Fibroblast of gingiva (primary cell): Measurements from ENCODE around the gene AGFG1.

ENCODE experiments used
- DNase-seq: peaks from one replicate; pipeline ENCODE4 v3.0.0-alpha.2; 2011; ENCODE audit warnings: low read depth

The AGFG1 gene, protein sequence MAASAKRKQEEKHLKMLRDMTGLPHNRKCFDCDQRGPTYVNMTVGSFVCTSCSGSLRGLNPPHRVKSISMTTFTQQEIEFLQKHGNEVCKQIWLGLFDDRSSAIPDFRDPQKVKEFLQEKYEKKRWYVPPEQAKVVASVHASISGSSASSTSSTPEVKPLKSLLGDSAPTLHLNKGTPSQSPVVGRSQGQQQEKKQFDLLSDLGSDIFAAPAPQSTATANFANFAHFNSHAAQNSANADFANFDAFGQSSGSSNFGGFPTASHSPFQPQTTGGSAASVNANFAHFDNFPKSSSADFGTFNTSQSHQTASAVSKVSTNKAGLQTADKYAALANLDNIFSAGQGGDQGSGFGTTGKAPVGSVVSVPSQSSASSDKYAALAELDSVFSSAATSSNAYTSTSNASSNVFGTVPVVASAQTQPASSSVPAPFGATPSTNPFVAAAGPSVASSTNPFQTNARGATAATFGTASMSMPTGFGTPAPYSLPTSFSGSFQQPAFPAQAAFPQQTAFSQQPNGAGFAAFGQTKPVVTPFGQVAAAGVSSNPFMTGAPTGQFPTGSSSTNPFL

DNA sequence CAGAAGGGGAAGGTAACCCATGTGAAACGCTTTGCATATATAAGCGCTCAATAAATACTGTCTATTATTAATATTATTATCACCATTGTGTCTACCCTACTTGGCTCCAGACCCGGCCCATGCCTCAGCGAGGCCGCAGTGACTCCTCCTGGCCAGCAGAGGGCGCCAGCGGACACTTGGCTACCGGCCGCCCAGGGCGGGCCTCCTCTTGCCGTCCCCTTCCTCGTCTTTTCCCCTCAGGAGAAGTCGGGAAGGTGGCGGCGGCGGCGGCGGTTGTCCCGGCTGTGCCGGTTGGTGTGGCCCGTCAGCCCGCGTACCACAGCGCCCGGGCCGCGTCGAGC, at the start of gene AGFG1:
TSS of gene AGFG1 (plus strand) at position 233 of the 341 bp plus-strand sequence. CDS start 266 bp downstream, outside the sequence.
- DNase-seq: peak; percentile 70

DNA sequence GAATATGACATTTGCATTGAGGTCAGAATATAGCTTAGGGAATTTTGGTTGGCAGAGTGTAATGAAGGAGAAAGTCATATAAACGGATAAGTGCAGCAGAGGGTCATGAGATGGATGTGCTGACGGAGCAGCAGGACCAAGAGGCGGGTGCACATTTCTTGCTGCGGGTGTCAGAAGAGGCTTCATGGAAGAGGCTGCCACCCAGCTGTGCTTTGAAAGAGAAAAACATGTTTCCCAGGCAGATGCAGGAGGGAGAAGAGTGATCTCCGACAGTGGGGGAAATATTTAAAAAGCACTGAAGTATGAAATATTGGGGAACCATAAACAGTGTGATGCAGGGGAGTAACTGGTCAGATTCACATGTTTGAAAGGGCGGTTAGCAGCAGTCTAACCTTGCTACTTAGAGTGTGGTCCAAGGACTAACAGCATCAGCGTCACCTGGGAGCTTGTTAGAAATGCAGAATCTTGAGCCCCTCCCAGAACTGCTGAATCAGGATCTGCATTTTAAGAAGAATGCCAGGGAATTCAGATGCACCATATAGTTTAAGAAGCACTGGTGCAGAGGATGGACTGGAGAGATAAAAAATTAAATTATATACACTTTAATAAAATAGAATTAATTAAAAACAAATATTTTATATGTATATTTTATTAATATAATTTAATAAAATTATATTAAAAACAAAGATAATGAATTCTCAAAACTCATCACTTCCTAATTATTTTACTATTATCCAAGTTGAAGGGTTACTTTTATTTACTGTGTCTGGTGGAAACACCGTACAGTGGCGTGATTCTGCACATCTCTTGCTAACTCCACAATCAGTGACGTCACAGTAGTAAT, 48.1 kb upstream of the AGFG1 start:
- no peak for DNase-seq

DNA sequence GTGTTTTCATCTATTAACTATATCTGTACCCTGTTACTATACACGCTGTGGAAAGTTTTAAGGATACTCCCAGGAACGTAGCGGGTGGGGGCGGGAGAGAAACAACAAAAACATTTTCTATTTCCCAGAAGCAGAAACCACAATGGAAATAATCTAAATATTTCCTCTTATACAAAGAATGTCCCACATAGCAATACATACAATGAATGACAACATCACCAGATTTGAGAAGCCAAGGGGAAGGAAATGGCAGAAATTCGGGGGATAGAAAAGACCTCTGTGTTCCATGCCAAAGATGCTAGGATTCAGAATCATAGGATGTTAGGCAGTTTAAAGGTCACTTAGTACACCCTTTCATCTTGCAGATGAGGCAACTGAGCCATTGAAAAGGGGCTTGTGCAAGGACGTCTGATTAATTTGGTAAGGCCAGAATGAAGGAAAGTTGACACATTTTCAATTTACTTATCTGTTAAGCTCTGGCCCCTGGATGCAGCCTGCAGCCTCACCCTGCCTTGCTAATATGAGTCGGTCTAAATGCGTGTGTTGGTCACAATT, 43.1 kb upstream of the AGFG1 start:
- no peak for DNase-seq

DNA sequence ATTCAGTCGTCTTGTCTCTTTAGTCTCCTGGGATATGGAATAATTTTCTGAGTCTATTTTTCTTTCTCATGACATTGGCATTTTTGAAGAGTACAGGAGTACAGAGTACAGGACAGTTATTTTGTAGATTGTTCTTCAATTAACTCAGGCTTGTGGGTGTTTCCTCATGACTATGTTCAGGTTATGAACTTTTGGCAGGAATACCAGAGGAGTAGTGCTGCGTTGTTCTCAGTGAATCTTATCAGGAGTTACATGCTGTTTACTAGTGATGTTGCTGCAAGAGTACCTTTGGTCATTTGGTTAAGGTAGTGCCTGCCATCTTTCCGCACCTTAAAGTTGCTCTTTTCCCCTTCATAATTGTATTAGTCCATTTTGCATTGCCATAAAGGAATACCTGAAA, 41.3 kb upstream of the AGFG1 start:
- no peak for DNase-seq

DNA sequence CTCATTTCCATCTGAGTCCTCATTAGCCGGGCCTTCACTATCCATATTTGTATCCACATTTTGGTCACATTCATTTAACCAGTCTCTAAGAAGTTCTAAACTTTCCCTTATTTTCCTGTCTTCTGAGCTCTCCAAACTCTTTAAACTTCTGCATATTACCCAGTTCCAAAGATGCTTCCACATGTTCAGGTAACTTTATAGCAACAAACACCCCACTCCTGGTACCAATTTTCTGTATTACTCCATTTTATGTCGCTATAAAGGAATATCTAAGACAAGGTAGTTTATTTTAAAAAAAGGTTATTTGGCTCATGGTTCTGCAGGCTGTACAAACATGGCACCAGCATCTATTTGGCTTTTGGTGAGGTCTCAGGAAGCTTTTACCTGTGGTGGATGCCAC, 38.8 kb upstream of the AGFG1 start:
- no peak for DNase-seq

DNA sequence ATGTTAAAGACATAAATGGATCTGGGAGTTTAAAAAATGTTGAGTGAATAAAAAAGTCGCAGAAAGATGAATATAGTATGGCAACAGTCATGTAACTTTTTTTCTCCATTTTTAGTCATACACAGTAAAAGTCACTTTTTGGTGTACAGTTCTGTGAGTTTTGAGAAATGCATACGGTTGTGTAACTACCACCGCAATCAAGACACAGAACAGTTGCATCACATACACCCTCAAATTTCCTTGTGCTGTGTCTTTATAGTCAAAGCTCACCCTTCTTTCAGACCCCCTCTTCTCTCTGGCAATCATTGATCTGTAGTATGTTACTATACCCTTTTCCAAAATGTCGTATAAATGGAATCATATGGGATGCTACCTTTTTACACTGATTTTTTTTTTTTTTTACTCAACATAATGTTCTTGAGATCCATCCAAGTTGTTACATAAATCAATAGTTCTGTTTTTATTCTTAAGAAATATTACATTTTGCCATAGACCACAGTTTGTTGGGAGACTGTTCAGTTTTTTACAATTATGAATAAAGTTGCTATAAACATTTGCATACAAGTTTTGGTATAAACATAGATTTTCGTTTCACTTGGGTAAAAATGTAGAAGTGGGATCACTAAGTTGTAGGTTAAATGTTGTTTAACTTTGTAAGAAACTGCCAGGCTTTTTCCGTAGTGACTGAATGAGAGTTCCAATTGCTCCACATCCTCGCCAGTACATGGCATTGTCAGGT, 35.4 kb upstream of the AGFG1 start:
- DNase-seq: peak; percentile 36

DNA sequence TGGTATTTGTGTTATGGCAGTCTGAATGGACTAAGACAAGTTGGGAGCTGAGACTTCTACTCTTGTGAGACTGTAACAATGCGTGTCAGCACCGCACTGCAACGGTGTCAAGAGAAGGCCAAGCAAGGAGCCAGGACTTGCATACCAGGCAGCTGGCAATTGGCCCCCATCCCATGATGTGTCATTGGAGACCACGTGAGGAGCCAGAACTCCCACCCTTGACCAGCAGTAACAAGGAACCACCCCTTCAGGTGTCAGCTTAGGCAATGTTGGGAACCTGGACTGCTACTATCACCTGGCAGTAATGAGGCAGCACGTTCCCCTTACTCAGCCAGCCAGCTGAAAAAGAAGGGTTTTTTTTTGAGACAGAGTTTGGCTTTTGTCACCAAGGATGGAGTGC, 32.7 kb upstream of the AGFG1 start:
- no peak for DNase-seq

DNA sequence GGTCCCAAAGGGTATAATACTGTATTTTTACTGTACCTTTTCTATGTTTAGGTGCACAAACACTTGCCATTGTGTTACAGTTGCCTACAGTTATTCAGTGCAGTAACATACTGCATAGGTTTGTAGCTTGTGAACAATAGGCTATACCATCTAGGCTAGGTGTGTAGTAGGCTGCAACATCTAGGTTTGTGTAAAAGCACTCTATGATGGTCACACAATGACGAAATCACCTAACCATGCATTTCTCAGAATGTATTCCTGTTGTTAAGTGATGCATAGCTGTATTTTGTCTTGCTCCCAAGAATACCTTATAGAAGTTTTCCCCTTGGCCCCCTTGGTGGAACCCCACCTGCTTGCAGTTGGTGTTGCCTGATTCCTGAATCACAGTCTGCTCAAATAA, 29.3 kb upstream of the AGFG1 start:
- no peak for DNase-seq

DNA sequence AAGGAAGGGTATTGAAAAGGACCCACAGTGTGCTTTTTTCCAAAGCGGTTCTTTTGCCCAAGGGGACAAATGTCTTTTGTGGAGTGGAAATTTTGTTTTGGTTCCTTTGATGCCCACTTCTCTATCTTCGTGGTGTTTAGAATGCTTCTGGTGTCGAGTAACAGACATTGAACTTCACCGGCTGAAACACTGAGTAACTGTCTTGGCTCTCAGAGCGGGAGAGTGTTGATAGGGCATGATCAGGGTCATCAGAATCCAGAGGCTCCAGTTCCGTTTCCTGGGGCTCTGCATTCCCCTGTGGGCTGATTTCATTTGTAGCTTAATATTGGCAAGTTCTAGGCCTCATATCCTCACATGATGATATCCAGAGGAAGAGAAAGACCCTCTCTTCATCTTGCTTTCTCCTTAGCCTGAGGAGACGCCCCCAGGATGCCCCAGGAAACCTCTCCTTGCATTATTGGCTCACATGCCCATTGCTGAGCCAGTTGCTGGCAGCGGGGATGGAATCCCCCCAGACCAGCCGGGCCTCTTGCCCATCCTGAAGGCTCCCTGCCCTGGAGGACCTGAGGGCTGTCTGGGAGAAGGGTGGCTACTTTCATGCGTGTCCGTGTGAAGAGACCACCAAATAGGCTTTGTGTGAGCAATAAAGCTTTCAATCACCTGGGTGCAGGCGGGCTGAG, 27.9 kb upstream of the AGFG1 start:
- no peak for DNase-seq

DNA sequence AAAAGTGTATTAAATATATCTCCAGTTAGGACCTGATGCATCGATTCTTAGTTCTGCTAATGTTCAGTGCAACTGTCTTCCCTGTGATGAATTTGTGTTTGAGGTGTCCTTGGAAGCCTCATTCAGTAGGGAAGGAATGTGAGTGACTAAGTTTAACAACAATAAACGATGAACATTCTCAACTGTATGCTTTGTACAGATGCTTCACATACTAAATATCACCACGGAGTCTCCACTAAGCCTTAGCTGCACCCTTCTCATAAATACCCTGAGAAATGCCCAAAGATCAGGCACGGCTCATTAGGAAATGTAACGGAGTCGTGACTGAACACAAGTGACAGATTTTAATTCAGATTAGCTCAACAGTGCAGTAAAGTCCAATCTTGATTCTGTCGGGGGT, 24.4 kb upstream of the AGFG1 start:
- peak; percentile 53 for DNase-seq

DNA sequence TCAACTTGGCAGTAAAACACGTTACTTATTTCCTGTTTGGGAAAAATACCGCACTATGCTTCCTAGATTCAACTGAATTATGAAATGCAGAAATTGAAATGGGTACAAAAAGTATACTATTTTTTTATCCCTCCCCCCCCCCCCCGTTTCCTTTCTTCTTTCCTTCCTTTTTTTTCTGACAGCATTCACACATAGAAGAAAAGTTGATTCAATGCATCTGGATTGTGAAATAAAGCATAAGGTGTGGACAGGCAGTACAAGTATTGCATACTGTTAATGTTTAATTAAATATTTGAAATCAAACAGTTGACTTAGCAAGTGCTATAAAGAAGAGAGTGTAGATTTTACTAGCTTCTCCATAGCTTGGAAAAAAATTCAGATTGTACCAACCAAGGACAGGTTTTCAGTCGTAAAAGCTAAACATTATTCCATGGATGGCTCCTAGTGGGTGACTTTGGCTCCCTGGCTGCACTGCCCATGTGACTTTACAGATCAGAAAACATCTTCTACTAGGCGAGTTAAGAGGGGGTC, 21.6 kb upstream of the AGFG1 start:
- DNase-seq: no peak

DNA sequence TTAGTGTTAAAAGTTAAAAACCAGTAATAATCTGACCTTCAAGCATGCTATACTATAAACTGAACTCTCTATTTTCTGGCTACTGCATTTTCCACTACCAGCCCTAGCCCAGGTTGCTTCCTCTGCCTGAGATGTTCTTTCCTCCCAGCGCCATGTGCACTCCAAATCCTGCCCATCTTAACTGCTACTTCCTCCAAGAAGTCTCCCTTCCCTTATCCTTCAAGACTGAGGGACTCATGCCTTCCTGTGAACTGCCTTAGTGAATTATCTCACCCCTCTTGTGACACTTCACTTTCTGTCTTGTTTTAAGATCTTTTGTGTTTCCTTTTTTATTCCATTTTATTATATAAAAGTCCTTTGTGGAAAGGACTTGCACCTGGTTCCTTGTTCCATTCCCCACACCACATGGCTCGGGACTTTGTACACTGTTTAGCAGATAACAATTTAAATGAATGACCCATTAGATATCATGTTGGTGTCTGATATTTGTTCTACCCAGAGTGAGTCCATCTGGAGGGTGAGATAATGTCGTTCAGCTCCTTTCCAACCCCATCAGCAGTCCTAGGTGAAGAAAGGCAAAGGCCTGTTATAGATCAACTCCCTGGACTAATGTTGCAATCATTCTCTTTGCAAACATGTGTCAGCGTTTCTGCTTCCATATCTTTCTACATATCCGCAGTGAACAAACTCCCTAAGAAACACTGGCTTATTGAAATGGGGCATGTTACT, 20.9 kb upstream of the AGFG1 start:
- no peak for DNase-seq

DNA sequence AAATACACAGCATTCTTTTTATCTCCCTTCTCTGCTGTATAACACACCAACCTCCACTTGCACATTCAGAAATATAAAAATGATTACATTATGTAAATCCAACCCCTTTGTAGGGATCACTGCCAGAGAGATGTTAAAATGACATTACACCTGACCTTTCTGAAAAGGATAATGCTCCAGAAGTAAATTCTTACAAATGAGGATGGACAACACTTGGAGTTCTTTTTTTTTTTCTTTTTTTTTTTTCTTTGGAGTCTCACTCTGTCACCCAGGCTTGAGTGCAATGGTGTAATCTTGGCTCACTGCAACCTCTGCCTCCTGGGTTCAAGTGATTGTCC, 20.3 kb upstream of the AGFG1 start:
- DNase-seq: no peak

DNA sequence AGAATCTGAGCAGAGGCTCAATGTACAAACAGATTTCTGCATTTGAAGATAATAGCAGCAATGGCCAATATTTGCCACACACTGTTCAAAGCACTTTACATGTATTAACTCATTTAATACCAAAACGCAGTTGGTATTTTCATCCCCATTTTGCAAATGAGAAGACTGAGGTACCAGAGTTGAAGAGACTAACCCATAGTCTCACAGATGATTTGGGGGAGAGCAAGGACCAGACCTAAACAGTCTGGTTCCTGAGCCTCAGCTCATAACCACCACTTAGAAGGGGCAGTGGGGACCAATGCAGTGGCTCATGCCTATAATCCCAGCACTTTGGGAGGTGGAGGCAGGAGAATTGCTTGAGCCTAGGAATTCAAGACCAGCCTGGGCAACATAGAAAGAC, 18.1 kb upstream of the AGFG1 start:
- no peak for DNase-seq

DNA sequence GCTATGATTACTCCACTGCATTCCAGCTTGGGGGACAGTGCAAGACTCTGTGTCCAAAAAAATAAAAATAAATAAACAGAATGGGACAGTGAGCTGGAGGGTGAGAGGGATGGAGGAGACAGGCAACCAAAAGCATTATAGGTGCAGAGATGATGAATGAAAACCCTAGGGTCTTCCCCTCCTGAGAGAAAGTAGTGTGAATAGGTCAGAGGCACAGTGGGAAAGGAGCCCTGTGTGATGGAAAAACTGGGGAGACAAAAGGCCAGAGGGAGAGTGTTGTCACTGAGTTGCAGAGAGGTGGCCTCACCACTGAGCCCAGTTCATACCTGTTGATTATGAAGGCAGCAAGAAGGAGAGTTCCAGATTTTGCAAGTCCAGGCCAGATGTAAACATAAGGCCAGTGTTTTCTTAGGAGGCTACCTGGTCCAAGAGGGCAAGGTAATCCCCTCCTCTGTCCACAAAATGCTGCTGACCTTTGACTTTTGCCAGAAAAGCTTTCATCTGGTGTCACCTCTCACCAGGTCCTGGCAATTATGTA, 17.6 kb upstream of the AGFG1 start:
- no peak for DNase-seq

DNA sequence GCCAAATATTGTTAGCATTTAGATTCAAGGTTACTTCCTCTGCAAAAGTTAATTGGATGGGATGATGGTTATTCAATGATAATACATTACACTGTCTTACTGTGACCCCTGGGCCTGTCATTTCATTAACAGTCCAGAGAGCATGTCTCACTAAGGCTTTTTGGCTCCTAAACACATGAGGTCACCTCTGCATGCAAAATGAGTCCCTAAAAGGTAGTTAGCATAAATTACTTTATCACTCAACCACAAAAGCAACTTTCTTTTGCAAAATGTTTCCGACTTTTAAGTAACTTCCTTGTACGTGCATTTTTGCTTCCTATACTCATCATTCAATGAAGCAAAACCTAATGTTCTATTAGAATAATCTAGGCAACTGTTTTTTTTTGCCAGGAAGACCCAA, 16.8 kb upstream of the AGFG1 start:
- DNase-seq: no peak

DNA sequence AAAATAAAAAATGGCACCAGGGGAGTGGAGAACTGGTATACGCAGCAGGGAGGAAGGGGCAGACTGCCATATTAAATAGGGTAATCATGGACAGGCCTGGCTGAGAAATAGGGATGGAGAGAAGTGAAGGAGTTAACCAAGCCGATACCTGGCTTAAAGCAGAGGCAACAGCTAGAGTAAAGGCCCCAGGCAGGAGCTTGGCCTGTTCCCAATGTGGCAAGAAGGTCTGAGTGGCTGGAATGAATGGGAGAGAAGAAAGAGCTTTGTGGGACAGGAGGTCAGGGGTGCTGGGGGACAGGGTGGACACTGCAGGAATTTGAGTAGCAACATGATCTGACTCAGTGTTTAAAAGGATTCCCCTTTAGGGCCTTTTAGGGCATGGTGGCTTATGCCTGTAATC, 15.9 kb upstream of the AGFG1 start:
- no peak for DNase-seq

DNA sequence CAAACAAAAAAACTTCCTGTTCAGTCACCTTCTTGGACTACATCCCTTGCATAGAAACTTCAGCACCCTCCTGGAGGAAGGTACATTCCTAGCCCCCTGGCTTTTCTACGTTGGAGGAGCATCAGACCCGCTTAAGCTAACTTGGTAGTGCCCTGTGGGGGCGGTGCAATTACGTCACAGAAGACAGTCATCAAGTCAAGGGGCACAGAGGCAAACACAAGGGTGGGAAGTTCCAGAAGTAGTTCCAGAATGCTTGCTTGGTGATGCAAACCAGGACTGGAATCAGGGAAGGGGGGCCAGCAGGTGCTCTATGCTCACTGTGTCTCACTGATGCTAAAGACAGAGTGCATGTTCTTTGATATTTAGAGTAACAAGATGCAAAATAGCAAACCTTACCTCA, 15.2 kb upstream of the AGFG1 start:
- no peak for DNase-seq

DNA sequence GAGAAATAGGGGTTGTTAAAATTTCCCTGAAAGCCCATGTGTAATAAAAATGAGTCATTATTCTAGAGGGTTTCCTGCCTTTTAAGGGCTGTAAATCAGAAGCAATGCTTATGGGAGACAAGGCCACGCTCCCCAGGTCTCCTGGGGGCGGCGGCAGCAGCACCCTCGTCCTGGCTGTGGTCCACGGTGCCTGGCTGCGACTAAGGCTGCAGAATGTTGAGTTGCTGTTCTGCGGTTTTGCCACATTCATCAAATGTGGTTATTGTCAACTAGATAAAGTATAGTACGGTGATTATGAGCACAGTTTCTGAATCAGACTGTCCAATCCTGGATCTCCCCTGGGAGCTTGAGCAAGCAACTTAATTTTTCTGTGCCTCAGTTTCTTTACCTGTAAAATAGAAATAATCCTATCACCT, 11.9 kb upstream of the AGFG1 start:
- no peak for DNase-seq

DNA sequence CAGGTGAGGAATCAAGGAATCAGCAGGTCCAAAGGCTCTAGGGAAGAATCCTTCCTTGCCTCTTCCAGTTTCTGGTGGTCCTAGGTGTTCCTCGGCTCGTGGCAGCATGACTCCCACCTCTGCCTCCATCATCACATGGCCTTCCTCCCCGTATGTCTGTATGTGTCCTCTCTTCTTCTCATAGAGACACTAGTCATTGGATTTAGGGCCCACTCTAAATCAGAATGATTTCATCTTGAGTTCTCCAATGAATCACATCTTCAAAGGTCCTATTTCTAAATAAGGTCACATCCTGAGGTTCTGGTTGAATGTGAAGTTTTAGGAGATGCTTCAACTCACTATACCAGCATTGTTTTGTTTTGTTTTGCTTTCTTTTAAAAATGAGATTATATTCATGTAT, 11.1 kb upstream of the AGFG1 start:
- no peak for DNase-seq
